ENCODE measurements around the gene RGS7BP.
A peak's percentile ranks its signal among the peaks of the same experiment; 100 is the strongest.

GRCh38 chr5:64507264-64507605, 1.4 kb downstream of the RGS7BP start:
- peak; percentile 52 for TF ChIP-seq EZH2 (IDR thresholded peaks at IDR 0.05; ENCODE audit: low read length, missing control alignments)
- TF ChIP-seq, protein P1, sequence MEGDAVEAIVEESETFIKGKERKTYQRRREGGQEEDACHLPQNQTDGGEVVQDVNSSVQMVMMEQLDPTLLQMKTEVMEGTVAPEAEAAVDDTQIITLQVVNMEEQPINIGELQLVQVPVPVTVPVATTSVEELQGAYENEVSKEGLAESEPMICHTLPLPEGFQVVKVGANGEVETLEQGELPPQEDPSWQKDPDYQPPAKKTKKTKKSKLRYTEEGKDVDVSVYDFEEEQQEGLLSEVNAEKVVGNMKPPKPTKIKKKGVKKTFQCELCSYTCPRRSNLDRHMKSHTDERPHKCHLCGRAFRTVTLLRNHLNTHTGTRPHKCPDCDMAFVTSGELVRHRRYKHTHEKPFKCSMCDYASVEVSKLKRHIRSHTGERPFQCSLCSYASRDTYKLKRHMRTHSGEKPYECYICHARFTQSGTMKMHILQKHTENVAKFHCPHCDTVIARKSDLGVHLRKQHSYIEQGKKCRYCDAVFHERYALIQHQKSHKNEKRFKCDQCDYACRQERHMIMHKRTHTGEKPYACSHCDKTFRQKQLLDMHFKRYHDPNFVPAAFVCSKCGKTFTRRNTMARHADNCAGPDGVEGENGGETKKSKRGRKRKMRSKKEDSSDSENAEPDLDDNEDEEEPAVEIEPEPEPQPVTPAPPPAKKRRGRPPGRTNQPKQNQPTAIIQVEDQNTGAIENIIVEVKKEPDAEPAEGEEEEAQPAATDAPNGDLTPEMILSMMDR (conservative IDR thresholded peaks at IDR 0.05 in 1 of 2, IDR thresholded peaks at IDR 0.05 in 1 of 2; ENCODE audit: low read depth in 1 of 2, low read length in 2 of 2): no peak

All from fibroblast of lung (primary cell).